GM18858 (cell line): ENCODE measurements around the gene PTPRN2.
"Not testable (repeated sequence)": the region's sequence is repeated elsewhere in the genome, so short reads cannot be mapped to it uniquely, and the experiment has no call there.

Experiments
- ATAC-seq: cut with Tn5 transposase; IDR thresholded peaks from one replicate; pipeline ENCODE4 v1.9.1; 2021; ENCODE audit not compliant: unreplicated experiment

The PTPRN2 gene

DNA sequence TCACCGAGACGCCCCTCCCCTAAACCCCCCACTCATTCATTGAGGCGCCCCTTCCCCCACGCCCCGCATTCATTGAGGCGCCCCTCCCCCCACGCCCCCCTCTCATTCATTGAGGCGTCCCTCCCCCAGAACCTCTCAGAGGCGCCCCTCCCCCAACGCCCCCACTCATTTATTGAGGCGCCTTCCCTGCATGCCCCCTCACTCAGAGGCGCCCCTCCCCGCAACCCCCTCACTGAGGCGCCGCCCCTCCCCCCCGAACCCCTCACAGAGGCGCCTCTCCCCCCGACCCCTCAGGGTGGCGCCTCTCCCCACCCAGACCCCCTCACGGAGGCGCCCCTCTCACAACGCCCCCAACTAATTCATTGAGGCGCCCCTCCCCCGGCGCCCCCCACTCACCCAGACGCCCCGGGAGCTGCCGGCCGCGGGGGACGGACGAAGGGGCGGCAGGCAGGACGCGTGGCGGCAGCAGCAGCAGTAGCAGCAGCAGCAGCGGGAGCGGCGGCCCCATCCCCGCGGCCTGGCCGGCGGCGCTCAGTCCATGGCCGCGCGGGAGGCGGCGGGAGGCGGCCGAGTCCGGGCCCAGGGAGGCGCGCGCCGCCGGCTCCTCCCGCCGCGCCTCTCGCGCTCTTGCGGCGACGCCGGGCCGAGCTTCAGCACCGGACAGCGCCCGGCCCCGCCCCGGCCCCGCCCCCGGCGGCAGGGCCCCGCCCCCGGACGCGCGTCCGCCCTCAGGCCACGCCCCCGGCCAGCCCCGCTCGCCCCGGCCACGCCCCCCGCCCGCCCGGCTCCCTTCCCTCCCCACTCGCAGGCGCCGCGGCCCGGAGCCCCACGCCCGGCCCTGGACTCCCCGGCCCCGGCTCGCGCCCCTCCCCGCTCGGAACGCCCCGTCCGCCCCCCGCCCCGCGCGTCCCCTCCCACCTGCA, at the start of gene PTPRN2:
Gene PTPRN2 (minus strand): TSS at position 662 of the 923 bp plus-strand sequence.
- no peak for ATAC-seq

DNA sequence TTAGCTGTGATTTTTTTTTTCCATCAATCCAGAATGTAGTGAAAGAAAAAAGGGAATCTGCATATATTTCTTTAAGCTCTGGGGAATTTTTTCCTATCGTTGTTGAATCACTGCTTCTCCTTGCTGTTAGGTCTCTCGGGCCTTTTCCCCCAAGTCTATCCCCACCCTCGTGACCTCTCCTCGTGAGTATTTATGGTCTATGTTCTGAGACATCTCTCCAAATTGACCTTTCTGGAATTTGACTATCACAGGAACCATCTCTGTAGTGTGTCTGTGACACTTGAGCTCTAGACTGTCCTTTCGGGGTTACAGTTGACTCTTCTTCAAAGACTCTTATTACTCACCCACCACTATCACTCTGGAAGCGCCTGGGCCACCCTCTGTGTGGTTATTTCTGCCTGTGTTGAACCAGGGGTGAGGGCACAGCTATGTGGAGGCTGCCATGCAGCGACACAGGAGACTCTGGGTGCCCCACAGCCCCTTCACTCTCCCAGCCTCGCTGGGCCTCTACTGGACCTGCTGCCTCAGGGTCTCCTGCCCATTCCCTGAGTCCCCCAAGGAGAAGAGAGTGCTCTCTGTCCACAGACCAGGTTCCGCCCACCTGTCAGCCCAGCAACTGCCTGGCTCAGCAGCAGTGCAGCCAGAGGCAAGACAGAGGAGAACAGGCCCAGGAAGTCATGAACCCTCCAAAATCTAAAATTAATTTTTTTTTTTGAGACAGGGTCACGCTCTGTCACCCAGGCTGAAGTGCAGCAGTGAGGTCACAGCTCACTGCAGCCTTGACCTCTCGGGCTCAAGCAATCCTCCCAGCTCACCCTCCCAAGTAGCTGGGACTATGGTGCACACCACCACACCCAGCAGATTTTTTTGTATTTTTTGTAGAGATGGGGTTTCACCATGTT, 45.7 kb upstream of the PTPRN2 start:
- peak; percentile 67 for ATAC-seq

DNA sequence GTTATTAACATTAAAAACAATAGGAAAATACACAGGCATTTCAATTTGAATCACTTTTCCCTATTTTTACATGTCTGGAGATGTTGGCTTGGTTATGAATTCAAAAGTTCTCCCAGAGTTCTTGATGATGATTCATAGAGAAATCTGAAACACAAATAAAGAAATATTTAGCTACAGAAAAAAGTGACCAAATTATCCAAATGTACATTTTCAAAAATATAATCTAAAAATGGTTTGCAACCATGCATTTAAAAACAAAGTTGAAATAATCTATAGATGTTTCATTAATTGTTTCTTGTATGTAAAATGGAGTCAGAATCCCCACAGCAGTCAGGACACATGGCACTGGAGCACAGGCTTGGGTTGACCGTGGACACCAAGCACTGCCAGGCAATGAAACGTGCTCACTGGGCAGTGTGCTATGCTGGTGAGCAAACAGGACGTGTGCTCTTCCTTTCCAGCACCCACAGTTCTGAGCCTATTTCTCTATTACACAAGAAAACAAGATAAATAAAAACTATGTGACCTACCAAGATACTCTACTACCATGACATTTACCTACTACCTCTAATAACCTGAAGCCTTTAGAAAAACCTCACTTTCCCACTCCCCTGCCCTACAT, 44.1 kb upstream of the PTPRN2 start:
- no peak for ATAC-seq

DNA sequence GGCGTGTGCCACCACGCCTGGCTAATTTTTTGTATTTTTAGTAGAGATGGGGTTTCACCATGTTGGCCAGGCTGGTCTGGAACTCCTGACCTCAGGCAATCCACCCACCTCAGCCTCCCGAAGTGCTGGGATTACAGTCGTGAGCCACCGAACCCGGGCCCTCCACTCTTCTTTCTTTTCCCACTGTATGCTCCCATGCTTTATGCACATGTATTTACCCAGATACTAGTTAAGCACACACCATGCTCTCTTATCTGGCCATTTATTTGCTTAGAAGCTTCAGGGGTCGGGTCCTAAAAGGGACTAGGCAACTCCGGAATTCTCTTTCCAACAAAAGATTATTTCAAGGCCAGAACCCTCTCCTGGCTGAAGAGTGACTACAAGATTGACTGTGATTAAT, 38.7 kb upstream of the PTPRN2 start:
- ATAC-seq = not testable (repeated sequence)

DNA sequence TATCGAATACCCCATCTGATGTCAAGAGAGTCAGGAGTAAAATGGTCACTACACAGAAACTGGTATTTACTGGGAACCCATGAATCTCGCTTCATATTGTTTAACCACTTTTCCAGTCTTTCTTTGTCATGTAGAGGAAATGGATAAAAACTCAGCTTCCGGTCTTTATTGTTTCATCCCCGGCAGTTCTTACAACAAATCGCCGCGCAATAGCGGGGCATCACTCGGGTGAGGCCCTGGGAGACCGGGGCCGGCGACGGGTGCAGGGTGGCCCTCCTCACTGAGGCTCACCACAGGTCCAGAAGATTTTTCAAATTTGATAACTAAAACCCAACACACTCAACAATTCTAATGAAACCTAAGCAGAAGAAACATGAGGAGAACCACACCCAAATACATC, 35.6 kb upstream of the PTPRN2 start:
- no peak for ATAC-seq

DNA sequence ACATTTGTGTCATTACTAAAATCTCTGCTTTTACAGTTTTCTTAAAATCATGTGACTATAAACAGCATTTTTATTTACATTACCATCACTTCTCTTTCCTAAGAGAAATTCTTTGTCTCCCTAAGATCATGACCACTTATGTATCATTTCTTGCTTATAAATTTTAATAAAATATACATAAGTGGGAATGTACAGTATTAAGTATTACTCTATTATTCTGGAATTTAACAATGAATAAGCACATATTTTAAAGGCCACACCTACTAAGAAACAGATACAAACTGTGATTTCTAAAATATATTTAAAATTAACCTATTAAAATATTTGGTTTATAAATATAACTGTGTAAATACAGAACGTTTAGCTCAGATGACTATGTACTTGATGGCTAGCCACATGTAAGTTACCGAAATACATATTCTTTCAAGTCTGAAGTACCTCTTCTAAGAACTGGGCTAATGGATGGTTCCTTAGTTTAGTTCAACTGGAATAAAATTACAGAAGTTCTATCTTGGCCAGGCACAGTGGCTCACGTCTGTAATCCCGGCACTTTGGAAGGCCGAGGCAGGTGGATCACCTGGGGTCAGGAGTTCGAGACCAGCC, 33.3 kb upstream of the PTPRN2 start:
- ATAC-seq = no peak

DNA sequence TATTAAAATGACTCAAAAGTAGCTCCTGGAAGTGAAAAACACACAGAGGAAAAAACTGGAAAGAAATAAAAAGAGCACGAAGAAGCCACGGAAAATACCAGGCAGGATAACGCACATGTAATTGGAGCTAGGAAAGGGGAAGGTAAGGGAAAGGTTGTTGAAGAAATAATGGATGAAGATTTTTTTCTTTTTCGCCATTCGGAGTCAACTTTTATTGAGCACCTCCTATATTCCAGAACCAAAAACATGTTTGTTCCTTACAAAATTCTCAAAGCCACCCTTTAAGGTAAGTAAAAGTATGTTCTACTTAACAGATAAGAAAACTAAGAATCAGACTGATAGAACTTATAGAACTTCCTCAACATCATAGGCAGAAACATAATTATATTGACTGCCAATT, 32.8 kb upstream of the PTPRN2 start:
- no peak for ATAC-seq

DNA sequence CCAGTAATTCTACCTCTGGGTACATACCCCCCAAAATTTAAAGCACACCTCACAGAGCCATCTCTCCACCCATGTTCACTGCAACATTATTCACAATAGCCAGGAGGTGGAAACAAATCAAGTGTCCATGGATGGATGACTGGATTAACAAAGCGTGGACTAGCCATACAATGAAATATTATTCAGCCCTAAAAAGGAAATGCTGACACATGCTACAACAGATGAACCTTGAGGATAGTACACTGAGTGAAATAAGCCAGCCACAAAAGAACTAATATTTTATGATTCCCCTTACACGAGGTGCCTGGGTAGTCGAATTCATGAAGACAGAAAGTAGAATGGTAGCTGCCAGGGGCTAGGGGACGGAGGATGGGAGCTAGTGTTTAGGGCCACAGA, 31.1 kb upstream of the PTPRN2 start:
- ATAC-seq = no peak

DNA sequence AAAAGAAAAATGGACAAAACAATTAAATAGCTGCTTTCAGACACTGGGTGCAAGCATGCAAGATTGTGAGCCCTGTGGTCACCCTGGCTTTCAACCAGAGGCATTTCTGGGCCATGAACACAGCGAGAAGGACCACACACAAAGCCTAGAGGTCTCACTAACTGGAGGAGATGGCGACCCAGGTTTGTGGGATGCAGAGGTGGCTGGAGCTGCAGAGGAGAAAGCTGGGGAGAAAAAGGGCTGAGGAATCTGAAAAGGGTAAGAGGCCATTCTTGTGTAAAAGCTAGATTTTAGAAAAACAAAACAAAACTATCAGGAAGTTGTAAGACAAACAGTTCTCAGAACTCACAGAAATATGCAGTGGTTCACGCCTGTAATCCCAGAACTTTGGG, 30.1 kb upstream of the PTPRN2 start:
- ATAC-seq = no peak

DNA sequence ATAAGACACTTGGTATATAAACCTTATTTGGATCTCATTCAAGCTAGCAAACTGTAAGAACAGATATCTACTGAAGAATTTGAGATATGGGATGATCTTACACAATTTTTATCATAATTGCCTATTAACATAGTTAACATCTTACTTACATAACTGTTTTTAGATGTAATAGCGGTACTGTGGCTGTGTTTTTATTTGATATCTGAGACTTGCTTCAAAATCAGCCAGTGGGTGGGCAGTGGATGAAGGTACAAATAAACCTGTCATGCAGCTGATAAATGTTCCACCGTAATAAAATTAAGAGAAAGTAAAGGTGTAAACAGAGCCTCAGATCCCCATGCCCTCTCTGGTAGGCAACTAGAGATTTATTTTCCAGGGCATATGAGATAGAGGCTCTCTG, 28.4 kb upstream of the PTPRN2 start:
- ATAC-seq = no peak

DNA sequence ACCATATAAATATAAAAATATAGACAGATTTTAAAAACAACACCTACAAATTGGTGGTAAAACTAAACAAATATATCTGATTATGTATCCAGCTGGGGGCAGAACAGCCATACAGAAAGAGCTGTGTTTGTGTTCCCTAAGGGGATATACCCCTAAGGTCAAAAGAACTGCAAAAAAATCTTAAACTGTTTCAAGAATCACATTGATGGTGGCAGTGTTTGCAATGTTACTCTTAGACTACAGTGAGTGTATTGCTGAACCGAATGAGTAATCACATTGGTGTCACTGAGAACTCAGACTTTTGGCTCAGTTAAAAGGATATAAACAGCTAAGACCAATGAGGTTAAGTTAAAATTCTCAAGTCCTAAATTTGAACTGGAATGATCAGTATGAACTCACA, 27.1 kb upstream of the PTPRN2 start:
- no peak for ATAC-seq

DNA sequence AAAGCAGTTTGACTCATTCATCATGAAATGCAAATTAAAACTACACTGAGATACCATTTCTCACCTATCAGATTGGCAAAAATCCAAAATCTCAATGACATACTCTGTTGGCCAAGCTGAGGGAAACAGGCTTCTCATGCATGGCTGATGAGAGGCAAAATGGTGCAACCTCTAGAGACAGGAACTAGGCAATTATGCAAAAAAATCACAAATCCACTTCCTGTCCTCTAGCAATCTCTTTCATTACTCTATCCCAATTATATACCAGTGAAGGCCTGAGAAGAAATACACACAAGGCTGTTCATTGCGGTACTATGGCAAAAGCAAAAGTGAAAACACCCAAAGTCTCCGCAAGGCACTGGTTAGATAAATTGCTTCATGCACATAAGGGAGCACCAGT, 25.9 kb upstream of the PTPRN2 start:
- ATAC-seq = peak; percentile 95

DNA sequence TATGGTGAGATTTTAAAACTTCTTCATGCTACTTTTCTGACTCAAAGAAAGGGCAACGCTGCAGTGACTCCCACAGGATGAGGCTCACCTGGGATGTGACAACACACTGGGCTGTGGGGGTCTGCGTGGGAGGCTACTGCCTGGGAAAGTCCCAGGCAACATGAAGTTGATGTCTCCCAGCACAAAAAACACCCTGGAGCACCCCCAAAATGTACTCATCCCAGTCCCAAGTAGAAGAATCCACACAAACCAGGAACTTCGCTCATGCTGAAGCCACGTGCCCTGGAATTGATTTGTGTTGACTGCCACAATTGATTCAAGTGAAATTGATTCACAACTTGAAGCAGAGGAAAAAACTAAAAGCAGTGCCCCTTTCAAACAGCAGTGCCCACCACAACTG, 24.9 kb upstream of the PTPRN2 start:
- ATAC-seq = no peak

DNA sequence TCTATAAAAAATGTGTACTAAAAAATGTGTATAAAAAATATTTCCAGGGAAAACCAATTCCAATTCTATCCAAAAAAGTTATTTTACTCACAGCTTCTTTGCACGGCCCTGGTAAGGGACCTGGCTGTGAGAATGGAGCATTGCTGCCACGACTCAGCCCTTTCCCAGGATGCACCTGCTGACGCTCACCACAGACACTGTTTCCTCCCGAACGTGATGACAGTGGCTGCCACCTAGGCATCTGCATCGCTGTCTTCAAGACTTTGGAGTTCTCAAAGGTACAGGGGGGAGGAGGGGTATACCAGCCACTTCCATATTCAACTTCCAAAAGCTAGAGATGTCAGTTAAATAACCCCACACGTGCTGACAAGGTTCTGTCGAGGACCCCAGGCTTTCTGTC, 23.9 kb upstream of the PTPRN2 start:
- ATAC-seq = no peak

DNA sequence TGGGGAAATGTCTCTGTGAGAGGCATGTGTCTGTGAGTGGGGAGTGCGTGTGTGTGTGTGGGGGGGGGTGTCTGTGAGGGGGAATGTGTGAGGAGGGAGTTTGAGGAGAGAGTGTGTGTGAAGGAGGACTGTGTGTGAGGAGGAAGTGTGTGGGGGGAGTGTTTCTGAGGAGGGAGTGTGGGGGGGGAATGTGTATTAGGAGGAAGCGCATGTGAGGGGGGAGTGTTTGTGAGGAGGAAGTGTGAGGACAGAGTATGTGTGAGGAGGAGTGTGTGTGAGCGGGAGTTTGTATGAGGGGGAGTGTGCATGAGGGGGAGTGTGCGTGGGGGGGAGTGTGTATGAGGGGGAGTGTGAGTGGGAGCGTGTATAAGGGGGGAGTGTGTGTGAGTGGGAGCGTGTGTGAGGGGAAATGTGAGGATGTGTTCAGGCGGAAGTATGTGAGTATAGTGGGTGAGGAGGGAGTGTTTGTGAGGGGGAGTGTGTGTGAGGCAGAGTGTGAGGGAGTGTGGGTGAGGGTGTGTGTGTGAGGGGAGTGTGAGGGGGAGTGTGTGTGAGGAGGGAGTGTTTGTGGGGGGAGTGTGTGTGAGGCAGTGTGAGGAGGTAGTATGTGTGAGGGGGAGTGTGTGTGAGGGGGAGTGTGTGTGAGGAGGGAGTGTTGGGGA, 21.8 kb upstream of the PTPRN2 start:
- no peak for ATAC-seq

DNA sequence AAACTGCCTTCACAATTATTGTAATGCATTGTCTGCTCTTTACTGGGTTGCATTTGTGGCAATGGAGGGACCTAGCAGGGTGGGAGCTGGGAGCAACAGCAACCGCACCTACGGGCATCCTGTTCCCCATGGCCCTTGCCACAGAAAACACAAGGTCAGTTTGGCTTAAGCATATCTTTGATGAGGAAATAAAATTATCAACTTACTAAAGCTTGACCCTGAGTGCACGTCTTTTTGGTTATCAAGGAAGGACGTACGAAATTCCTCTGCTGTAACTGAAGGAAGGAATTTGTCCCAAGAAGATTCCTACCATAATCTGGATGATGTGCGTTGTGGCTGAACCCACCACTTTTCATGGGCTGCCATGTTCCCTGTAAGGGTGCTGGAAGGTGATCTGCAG, 19.9 kb upstream of the PTPRN2 start:
- no peak for ATAC-seq

DNA sequence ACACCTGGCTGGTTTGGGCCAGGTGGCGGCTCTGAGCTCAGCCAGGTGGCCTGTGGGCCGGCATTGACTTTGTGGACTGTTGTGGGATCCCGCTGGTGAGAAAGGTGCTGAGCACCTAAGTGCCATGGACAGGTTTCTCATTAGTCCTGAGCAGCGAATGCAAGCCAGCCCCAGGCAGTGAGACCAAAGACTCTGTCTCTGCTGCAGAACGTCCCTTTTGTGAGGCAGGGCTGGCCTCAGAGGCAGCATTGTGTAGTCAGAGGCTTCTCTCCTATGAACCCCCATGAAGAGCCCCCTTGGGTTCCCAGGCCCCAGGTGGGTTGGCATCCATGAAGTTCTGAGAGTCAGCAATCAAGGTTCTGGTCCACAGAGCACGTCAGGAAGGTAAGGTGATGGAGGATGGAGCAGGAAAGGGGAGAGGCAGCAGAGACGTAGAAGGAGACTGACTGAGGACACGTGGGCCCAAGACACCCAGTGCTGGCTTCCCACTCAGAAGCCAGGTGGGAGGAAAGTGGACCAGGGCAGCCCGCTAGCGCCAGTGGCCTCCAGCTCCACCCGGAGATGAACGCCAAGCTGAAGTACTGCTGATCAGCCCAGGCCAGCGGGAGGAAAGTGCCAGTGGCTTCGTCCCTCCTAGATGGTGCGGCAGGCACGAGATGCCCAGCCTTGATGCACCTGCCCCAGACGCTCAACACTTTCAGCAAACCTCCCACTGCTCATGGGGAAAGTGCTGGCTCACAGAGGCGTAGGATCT, 19.2 kb upstream of the PTPRN2 start:
- no peak for ATAC-seq

DNA sequence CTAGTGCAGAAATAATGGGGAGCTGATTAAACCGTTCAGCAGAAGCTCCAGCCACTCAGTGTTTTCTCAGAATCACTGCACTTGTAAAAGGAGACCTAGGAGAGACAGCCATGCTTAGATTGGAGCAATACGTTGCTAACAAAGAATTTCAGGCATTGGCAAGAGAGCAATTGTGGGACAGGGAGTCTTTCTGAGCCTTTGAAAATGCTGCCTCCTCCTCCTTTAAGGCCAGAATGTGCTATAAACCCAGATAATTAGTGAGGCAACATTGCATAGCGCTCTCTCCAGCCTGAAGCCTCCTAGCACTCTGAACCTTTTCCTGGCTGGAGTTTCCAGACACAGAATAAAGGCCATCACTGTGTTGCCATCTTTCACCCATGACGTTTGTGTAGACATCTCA, 18.5 kb upstream of the PTPRN2 start:
- ATAC-seq = no peak

DNA sequence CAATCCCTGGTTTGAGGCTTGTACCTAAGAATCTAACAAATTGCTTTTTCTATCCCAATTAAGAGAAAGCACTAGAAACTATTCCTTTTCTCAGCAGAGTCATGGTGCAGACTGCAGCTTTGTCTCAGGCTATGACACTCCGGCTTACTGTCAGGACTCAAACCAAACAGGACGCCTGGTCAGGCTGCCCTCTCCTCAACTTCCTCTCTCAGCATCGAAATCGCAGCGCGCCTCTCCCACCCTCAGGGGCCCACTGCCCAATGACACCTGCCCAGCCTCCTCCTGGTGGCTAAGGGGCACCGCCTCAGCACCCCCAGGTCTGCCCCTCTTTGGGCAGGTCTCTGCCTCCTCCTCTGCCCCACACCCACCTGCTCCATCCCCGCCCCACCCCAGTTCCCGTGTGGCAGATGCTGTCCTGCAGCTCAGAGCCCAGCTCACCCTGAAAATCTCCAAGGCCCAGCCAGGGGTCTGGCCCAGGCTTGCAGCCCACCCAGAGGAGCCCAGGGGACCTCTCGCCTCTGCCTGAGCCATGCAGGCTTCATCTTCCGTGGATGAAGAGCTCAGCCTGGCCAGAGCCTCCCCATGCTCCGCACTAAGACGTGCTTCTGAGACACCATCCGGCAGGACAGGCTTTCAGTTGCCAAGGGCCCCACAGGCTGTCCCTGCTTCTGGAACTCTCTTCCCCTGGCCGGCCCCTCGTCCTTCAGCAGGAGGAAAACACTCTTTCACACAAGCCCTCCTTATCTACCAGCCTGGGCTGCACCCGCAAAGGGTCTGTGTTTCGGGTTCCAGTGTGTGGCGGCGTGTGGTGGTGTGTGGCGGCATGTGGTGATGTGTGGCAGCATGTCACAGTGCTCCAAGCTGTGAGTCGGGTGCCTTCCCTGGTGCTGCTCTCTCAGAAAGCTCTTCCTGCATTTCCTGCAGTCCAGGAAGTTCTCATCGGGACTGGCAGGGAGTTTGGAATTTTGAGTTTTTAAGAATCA, 16.4 kb upstream of the PTPRN2 start:
- ATAC-seq = no peak
